ENCODE data around the gene C1orf174. TPM values are rescaled to one million over a fixed set of nuclear protein-coding genes. Genes with fewer than 3 reads are reported as not detected.

The C1orf174 gene
- total and polyA plus RNA-seq, 3 donors from 2014 or later, result 22.9 to 29.7 (median 28.8) TPM

DNA sequence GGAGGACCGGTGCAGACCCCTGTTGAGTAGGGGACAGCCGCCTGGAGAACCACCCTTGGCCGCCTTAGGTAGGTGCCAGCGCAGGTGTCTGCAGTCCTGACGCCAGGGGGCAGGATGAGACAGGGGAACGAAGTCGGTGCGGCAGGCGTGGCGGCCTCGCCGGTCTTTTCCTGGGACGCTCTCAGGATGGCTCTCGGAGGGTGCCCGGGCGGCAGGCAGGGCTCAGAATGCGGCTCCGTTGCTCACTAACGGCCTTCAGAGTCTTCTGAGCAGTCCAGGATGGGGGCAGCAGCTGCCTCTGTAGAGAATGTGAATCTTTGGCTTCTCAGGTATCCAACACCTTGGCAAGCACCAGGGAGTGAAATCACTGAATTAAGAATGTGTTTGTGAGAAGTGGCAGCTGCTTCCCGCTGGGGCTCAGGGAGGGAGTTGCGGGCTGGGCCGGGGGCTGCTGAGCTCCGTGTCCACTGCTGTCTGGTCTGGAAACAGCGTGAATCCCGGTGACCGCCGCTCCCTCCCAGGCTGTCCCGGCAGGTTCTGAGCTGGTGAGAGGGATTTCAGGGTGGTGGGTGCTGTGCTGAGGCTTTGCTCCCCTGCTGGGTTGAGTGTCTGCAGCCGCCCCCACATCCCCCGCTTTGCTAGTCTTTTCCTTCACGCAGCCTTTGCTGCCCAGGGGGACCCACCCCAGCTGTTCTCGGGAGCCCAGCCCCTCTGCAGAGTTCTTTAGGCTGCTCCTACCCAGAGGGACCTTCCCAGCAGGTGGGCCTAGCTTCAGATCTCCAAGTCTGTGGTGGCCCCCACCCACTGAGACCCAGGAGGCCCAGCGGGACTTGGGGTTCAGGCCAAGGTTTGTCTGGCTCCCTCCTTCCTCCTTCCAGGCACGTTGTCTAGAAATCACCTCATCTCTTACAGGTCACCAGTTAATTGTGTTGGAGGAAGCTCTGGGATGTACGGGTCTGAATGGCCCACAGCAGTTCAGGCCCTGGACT is 11.1 kb upstream of the C1orf174 start:
- no peaks in the 10 kb centered on the region for H3K36me3 ChIP-seq (ENCODE audit: low read depth, missing control alignments)
- TF ChIP-seq, protein P1, sequence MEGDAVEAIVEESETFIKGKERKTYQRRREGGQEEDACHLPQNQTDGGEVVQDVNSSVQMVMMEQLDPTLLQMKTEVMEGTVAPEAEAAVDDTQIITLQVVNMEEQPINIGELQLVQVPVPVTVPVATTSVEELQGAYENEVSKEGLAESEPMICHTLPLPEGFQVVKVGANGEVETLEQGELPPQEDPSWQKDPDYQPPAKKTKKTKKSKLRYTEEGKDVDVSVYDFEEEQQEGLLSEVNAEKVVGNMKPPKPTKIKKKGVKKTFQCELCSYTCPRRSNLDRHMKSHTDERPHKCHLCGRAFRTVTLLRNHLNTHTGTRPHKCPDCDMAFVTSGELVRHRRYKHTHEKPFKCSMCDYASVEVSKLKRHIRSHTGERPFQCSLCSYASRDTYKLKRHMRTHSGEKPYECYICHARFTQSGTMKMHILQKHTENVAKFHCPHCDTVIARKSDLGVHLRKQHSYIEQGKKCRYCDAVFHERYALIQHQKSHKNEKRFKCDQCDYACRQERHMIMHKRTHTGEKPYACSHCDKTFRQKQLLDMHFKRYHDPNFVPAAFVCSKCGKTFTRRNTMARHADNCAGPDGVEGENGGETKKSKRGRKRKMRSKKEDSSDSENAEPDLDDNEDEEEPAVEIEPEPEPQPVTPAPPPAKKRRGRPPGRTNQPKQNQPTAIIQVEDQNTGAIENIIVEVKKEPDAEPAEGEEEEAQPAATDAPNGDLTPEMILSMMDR (IDR thresholded peaks at IDR 0.05), result peak; percentile 70 to 77 (median 73)
- no peak for TF ChIP-seq POLR2A (IDR thresholded peaks at IDR 0.05)
- no peak overlapping the region for H3K4me3 ChIP-seq
- peak; percentile 86 for DNase-seq
- 45 to 51% methylated on average over 32 to 35 of the region's 35 CpGs for WGBS, 2 donors
- no peak overlapping the region for H3K27ac ChIP-seq
- H3K9me3 ChIP-seq, result no peaks in the 10 kb centered on the region
- H3K27me3 ChIP-seq, result no peaks in the 10 kb centered on the region
- intact Hi-C loops (cut with DNase I; ENCODE audit: low total_unique reads), result no loop called here
- H3K4me1 ChIP-seq, result peaks cover 6% of the 10 kb centered on the region

DNA sequence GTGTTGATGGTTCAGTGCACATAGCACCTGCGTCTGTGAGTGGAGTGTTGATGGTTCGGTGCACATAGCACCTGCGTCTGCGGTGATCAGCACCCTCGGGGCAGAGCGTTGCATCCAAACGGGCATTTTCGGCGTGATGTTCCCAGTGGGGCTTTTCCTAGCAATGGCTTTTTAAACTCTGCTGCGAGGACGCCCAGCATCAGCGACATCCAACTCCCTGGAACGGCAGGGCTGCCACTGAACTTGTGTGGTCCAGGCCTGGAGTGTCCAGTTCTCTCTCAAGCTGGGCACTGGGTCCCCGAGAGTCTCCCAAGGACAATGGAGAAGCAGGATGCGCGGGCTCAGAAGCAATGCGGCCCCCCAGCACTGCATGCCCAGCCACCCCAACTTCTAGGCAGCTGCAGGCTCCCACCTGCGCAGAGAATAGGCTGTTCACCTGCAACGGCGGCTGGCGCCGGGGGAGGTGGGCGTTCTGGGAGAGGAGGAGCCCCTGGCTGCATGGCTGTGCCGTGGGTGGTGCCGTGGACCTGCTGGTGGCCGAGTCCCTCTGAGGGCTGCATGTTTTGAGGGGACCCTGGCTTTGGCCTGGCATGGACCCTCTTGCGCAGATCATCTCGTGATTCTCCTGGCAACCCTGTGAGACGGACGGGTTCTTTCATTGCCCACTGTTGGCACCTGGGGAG is 10.1 kb upstream of the C1orf174 start:
- Histone ChIP-seq H3K27me3 (no peaks in the 10 kb centered on the region), H3K36me3 (ENCODE audit: low read depth, missing control alignments) (no peaks in the 10 kb centered on the region), H3K9me3 (no peaks in the 10 kb centered on the region), H3K4me1 (peaks cover 6% of the 10 kb centered on the region), H3K27ac (no peak overlapping the region), H3K4me3 (no peak overlapping the region)
- no peak for DNase-seq
- no peak for TF ChIP-seq POLR2A (IDR thresholded peaks at IDR 0.05)
- TF ChIP-seq, protein P1 (IDR thresholded peaks at IDR 0.05), result no peak
- intact Hi-C loops (cut with DNase I; ENCODE audit: low total_unique reads), result no loop called here
- WGBS, 2 donors, result 85 to 86% methylated on average over 8 to 27 of the region's 30 CpGs

DNA sequence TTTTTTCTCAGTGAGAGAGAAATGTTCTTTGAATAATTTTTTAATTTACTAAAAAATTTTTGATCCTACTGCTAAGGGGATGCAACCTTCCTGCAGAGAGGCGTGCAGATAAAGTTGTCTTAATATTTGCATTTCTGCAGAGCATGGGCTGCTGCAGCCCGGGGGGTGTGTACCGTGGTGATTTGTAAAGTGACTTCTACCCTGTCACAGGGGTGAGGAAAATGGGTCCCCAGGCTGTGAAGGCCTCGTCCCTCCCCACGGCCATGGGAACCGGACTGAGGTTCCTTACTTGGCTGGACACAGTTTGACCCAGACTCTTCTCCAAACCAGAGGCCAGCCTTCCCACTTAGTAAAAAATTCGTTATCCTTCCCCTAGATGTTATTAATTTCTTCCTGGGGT is 9.5 kb upstream of the C1orf174 start:
- DNase-seq, result no peak
- H3K27me3 ChIP-seq, result no peaks in the 10 kb centered on the region
- H3K4me3 ChIP-seq, result no peak overlapping the region
- TF ChIP-seq POLR2A (IDR thresholded peaks at IDR 0.05), result no peak
- TF ChIP-seq, protein P1 (IDR thresholded peaks at IDR 0.05), result no peak
- 62 to 63% methylated on average over 7 of the region's 7 CpGs for WGBS, 2 donors
- no peak overlapping the region for H3K27ac ChIP-seq
- H3K4me1 ChIP-seq, result peaks cover 6% of the 10 kb centered on the region
- no peaks in the 10 kb centered on the region for H3K9me3 ChIP-seq
- no peaks in the 10 kb centered on the region for H3K36me3 ChIP-seq (ENCODE audit: low read depth, missing control alignments)
- intact Hi-C loops (cut with DNase I; ENCODE audit: low total_unique reads), result no loop called here

DNA sequence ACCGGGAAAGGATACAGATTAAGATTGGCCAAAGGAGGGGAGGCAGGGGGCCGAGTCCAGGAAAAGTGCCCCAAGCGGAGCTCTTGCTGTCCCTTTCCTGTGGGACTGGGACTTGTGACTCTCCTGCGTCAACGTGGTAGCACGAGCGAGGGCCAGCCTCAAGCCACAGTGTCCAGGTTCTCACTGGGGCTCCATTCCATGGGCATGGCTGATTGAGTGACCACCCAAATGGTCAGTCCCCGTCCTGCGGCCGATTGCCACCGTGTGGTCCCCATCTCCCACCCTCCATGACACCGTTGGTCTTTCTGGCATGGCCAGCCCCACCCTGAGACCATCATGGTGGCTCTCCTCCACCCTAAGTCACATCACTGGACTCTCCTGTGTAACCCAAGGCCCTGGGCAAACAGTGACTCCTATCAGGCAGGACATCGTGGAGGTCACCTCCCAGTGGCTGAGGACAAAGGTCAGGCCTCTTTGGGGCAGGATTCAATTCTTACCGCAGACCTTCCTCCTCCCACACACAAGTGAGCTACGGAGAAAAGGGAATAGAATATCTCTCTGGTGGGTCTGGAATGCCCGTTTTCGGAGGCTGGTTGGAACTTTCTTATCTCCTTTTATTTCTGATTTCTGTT is 8.9 kb upstream of the C1orf174 start:
- H3K4me3 ChIP-seq, result no peak overlapping the region
- peaks cover 6% of the 10 kb centered on the region for H3K4me1 ChIP-seq
- TF ChIP-seq POLR2A (IDR thresholded peaks at IDR 0.05), result no peak
- TF ChIP-seq, protein P1 (IDR thresholded peaks at IDR 0.05), result no peak
- WGBS, 2 donors, result 70 to 77% methylated on average over 14 to 17 of the region's 17 CpGs
- no peaks in the 10 kb centered on the region for H3K27me3 ChIP-seq
- no peaks in the 10 kb centered on the region for H3K36me3 ChIP-seq (ENCODE audit: low read depth, missing control alignments)
- intact Hi-C loops (cut with DNase I; ENCODE audit: low total_unique reads), result no loop called here
- DNase-seq, result no peak
- no peaks in the 10 kb centered on the region for H3K9me3 ChIP-seq
- no peak overlapping the region for H3K27ac ChIP-seq
